WTC11 (cell line): Measurements from ENCODE around the gene ADRA2C. TPM values are rescaled to one million over a fixed set of nuclear protein-coding genes. Genes with fewer than 3 reads are reported as not detected.

Source experiments
- ATAC-seq: fragments of 200-7000 bp; cut with Tn5 transposase; 2 replicates; pipeline ENCODE4 v1.10.0; 2021; ENCODE audit warnings: mild to moderate bottlenecking, moderate library complexity
- CTCF ChIA-PET: fragments of 300-600 bp; sonication (Branson Sonifier 250); formaldehyde crosslinking; loops from one replicate; lab custom pipeline; 2021; ENCODE audit warnings: antibody characterized with exemption; lab: Charles Lee
- POLR2A ChIA-PET: fragments of 350-600 bp; sonication (Branson Sonifier 250); formaldehyde crosslinking; loops from one replicate; lab custom pipeline; 2021; ENCODE audit warnings: antibody characterized with exemption; lab: Charles Lee
- DNase-seq: peaks from one replicate; pipeline ENCODE4 v3.0.0; 2021; ENCODE audit warnings: low spot score
- H3K27ac Mint-ChIP-seq: 2 replicates; pipeline ENCODE4 v1.8.0; 2021; ENCODE audit warnings: mixed read lengths
- H3K27me3 Mint-ChIP-seq: 2 replicates; pipeline ENCODE4 v1.8.0; 2021; ENCODE audit warnings: low read depth, mild to moderate bottlenecking, moderate library complexity, mixed read lengths
- H3K36me3 Mint-ChIP-seq: 2 replicates; pipeline ENCODE4 v1.8.0; 2021; ENCODE audit warnings: mixed read lengths
- H3K4me1 Mint-ChIP-seq: 2 replicates; pipeline ENCODE4 v1.8.0; 2022; ENCODE audit warnings: mixed read lengths
- H3K4me3 Mint-ChIP-seq: 2 replicates; pipeline ENCODE4 v1.8.0; 2021; ENCODE audit warnings: mild to moderate bottlenecking, moderate library complexity, mixed read lengths
- H3K9me3 Mint-ChIP-seq: 2 replicates; pipeline ENCODE4 v1.8.0; 2021; ENCODE audit warnings: mixed read lengths
- ATF1 ChIP-seq: sonication (generic); formaldehyde crosslinking; IDR thresholded peaks from 2 replicates; pipeline ENCODE4 v1.8.1; 2023; ENCODE audit warnings: mild to moderate bottlenecking, moderate library complexity, missing genetic modification reagents
- CBFB ChIP-seq: sonication (generic); formaldehyde crosslinking; IDR thresholded peaks from 2 replicates; pipeline ENCODE4 v1.8.1; 2022; ENCODE audit warnings: mild to moderate bottlenecking, low read depth, missing genetic modification reagents
- KAT7 ChIP-seq: sonication (generic); formaldehyde crosslinking; IDR thresholded peaks from 2 replicates; pipeline ENCODE4 v1.8.1; 2023; ENCODE audit warnings: missing genetic modification reagents, mild to moderate bottlenecking, borderline replicate concordance
- MXD4 ChIP-seq: fragments of 250-450 bp; sonication (Bioruptor Pico); IDR thresholded peaks from 2 replicates; pipeline ENCODE4 v1.8.0; 2021; ENCODE audit warnings: mild to moderate bottlenecking, moderate library complexity, borderline replicate concordance
- NFATC4 ChIP-seq: fragments of 250-450 bp; sonication (Bioruptor Pico); IDR thresholded peaks from 2 replicates; pipeline ENCODE4 v1.9.0; 2021; ENCODE audit warnings: mild to moderate bottlenecking
- NR2C2 ChIP-seq: sonication (generic); formaldehyde crosslinking; IDR thresholded peaks from 2 replicates; pipeline ENCODE4 v1.8.0; 2022; ENCODE audit warnings: mild to moderate bottlenecking, missing genetic modification reagents
- PRRX2 ChIP-seq: fragments of 250-450 bp; sonication (Bioruptor Pico); IDR thresholded peaks from 2 replicates; pipeline ENCODE4 v1.8.0; 2021; ENCODE audit warnings: mild to moderate bottlenecking
- RELA ChIP-seq: sonication (generic); formaldehyde crosslinking; IDR thresholded peaks from 2 replicates; pipeline ENCODE4 v1.8.1; 2022; ENCODE audit warnings: missing genetic modification reagents, mild to moderate bottlenecking, borderline replicate concordance
- RORB ChIP-seq: fragments of 250-450 bp; sonication (Bioruptor Pico); IDR thresholded peaks from 2 replicates; pipeline ENCODE4 v1.9.0; 2021; ENCODE audit warnings: mild to moderate bottlenecking
- ZNF232 ChIP-seq: sonication (generic); formaldehyde crosslinking; IDR thresholded peaks from 2 replicates; pipeline ENCODE4 v1.8.0; 2022; ENCODE audit warnings: mild to moderate bottlenecking, missing genetic modification reagents
- ZNF416 ChIP-seq: fragments of 250-450 bp; sonication (Bioruptor Pico); IDR thresholded peaks from 2 replicates; pipeline ENCODE4 v1.9.0; 2021; ENCODE audit warnings: mild to moderate bottlenecking, inconsistent platforms
- total RNA-seq: library from RNA; stranded (reverse); gene quantifications from 3 replicates; pipeline ENCODE4 v1.2.3, GENCODE V29; 2021
- TF ChIP-seq, protein P1 (sequence below): fragments of 250-450 bp; sonication (Bioruptor Pico); IDR thresholded peaks from 2 replicates; pipeline ENCODE4 v1.9.0; 2021; ENCODE audit warnings: mild to moderate bottlenecking, borderline replicate concordance
- TF ChIP-seq, protein P2 (sequence below): fragments of 250-450 bp; sonication (Bioruptor Pico); IDR thresholded peaks from 2 replicates; pipeline ENCODE4 v1.9.0; 2021; ENCODE audit warnings: mild to moderate bottlenecking
- TF ChIP-seq, protein P3 (sequence below): sonication (generic); formaldehyde crosslinking; IDR thresholded peaks from 2 replicates; pipeline ENCODE4 v1.8.1; 2023; ENCODE audit warnings: mild to moderate bottlenecking, missing genetic modification reagents
- TF ChIP-seq, protein P4 (sequence below): sonication (generic); formaldehyde crosslinking; IDR thresholded peaks from 2 replicates; pipeline ENCODE4 v1.8.1; 2022; ENCODE audit warnings: mild to moderate bottlenecking, moderate library complexity, missing genetic modification reagents
- TF ChIP-seq, protein P5 (sequence below): sonication (generic); formaldehyde crosslinking; IDR thresholded peaks from 2 replicates; pipeline ENCODE4 v1.8.1; 2022; ENCODE audit warnings: missing genetic modification reagents, borderline replicate concordance
- TF ChIP-seq, protein P6 (sequence below): fragments of 200-600 bp; IDR thresholded peaks from 2 replicates; pipeline ENCODE4 v1.8.0; 2022; ENCODE audit warnings: antibody characterized with exemption
- TF ChIP-seq, protein P7 (sequence below): sonication (generic); formaldehyde crosslinking; IDR thresholded peaks from 2 replicates; pipeline ENCODE4 v1.8.0; 2023; ENCODE audit warnings: missing genetic modification reagents

The ADRA2C gene
- total RNA-seq, 1 experiment from 2014 or later = 21.8 TPM

DNA sequence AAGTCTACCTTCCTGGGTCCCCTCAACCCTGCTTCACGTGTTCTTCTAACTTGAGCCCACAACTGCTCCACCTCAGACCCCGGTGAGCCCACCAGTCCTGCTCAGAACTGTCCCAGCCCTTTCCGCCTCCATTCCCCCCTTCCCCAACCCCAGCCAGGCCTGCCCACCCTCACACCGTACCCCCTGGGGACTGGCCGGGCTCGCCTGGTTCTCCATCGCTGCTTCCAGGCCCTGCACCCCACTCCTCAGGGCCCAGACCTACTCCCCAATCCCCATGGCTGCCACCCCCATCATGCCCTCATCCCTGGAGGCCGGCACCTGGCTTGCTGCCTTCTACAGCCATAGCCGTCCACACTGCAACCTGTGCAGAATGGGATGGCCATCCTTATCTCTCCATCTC is 23.4 kb downstream of the ADRA2C start:
- POLR2A ChIA-PET = no interaction called here
- TF ChIP-seq ZNF232 (no peak), KAT7 (CRISPR knock-in tag) (no peak), RELA (no peak), NFATC4 (no peak), ATF1 (no peak)
- TF ChIP-seq, protein P1, sequence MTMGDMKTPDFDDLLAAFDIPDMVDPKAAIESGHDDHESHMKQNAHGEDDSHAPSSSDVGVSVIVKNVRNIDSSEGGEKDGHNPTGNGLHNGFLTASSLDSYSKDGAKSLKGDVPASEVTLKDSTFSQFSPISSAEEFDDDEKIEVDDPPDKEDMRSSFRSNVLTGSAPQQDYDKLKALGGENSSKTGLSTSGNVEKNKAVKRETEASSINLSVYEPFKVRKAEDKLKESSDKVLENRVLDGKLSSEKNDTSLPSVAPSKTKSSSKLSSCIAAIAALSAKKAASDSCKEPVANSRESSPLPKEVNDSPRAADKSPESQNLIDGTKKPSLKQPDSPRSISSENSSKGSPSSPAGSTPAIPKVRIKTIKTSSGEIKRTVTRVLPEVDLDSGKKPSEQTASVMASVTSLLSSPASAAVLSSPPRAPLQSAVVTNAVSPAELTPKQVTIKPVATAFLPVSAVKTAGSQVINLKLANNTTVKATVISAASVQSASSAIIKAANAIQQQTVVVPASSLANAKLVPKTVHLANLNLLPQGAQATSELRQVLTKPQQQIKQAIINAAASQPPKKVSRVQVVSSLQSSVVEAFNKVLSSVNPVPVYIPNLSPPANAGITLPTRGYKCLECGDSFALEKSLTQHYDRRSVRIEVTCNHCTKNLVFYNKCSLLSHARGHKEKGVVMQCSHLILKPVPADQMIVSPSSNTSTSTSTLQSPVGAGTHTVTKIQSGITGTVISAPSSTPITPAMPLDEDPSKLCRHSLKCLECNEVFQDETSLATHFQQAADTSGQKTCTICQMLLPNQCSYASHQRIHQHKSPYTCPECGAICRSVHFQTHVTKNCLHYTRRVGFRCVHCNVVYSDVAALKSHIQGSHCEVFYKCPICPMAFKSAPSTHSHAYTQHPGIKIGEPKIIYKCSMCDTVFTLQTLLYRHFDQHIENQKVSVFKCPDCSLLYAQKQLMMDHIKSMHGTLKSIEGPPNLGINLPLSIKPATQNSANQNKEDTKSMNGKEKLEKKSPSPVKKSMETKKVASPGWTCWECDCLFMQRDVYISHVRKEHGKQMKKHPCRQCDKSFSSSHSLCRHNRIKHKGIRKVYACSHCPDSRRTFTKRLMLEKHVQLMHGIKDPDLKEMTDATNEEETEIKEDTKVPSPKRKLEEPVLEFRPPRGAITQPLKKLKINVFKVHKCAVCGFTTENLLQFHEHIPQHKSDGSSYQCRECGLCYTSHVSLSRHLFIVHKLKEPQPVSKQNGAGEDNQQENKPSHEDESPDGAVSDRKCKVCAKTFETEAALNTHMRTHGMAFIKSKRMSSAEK = no peak
- TF ChIP-seq, protein P2, sequence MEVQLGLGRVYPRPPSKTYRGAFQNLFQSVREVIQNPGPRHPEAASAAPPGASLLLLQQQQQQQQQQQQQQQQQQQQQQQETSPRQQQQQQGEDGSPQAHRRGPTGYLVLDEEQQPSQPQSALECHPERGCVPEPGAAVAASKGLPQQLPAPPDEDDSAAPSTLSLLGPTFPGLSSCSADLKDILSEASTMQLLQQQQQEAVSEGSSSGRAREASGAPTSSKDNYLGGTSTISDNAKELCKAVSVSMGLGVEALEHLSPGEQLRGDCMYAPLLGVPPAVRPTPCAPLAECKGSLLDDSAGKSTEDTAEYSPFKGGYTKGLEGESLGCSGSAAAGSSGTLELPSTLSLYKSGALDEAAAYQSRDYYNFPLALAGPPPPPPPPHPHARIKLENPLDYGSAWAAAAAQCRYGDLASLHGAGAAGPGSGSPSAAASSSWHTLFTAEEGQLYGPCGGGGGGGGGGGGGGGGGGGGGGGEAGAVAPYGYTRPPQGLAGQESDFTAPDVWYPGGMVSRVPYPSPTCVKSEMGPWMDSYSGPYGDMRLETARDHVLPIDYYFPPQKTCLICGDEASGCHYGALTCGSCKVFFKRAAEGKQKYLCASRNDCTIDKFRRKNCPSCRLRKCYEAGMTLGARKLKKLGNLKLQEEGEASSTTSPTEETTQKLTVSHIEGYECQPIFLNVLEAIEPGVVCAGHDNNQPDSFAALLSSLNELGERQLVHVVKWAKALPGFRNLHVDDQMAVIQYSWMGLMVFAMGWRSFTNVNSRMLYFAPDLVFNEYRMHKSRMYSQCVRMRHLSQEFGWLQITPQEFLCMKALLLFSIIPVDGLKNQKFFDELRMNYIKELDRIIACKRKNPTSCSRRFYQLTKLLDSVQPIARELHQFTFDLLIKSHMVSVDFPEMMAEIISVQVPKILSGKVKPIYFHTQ (CRISPR knock-in tag) = no peak
- CTCF ChIA-PET = interaction anchor here (1.9 kb wide), 1 partner anchor 91 kb away, joined by 13 read pairs; no protein-coding TSS in a partner anchor
- Mint-ChIP-seq H3K36me3 (no peaks in the 10 kb centered on the region), H3K4me3 (no peak overlapping the region), H3K27me3 (peaks cover 2% of the 10 kb centered on the region), H3K9me3 (peaks cover 2% of the 10 kb centered on the region), H3K27ac (no peak overlapping the region), H3K4me1 (peaks cover 7% of the 10 kb centered on the region)
- ATAC-seq = no peak
- DNase-seq = no peak

DNA sequence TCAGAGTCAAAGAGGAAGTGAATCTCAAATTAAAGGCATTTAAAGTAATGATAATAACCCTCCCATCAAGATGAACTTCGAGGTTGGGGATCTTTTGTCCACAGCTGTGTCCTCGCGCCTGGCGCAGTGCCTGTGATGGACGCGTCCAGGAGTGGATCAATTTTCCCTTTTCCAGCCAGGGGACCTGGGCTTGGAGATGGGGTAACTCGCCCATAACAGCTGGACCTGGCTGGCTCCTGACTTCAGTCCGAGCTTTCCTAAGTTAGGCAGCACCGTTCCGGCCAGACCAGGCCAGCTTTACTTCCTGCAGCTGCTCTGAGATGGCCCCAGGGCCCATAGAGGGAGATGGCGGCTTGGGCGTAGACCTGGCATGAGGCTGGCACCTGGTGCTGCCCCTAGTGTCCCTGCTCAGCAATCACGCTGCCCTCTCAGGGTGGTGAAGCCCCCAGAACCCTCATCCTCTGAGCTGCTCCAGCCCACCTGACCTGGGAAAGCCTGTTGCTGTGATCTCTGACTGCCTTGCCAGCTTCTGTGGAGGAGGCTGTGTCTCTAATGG is 23.9 kb downstream of the ADRA2C start:
- POLR2A ChIA-PET = no interaction called here
- Mint-ChIP-seq H3K9me3 (peaks cover 7% of the 10 kb centered on the region), H3K36me3 (no peaks in the 10 kb centered on the region), H3K4me3 (no peak overlapping the region), H3K4me1 (peaks cover 7% of the 10 kb centered on the region), H3K27me3 (peaks cover 2% of the 10 kb centered on the region), H3K27ac (no peak overlapping the region)
- ATAC-seq (no peak), DNase-seq (no peak)
- TF ChIP-seq CBFB = no peak
- no peak for TF ChIP-seq NR2C2 (CRISPR knock-in tag)
- CTCF ChIA-PET = interaction anchor here (0.8 to 1.9 kb wide), 3 partner anchors 43 to 91 kb away, joined by 3 to 13 read pairs (median 4); no protein-coding TSS in a partner anchor

DNA sequence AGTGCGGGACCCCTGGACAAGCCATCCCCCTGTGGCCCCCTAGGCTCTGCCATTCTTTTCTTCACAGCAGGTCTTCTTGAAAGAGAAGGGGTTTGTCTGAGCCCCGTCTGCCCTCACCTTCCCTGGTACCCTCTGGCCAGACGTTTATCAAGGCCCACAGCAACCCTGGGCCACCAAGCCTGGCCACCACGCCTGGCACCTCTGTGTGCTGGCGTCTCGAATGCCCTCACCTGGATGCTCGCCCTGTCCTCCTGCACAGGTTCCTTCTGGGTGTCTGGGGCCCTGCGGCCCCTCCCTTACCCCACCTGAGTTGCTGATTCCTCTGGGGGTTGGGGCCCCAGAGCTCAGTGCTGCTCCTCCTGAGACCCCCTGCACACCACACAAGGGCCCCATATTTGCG is 25.1 kb downstream of the ADRA2C start:
- Mint-ChIP-seq H3K36me3 (0 out of 2 replicates have a peak, but pooled peaks cover 2% of the 10 kb centered on the region), H3K4me3 (no peak overlapping the region), H3K4me1 (peaks cover 7% of the 10 kb centered on the region), H3K9me3 (peaks cover 19% of the 10 kb centered on the region), H3K27me3 (peaks cover 6% of the 10 kb centered on the region), H3K27ac (no peak overlapping the region)
- DNase-seq (no peak), ATAC-seq (no peak)
- ChIA-PET CTCF (interaction anchor here (0.6 to 3.7 kb wide), 21 partner anchors 8 to 151 kb away, joined by 3 to 115 read pairs (median 7); partner anchors contain the start of gene ADRA2C), POLR2A (interaction anchor here (1.0 kb wide), 1 partner anchor 89 kb away, joined by 3 read pairs; no protein-coding TSS in a partner anchor)
- TF ChIP-seq PRRX2 (CRISPR knock-in tag) (no peak), ZNF416 (no peak), MXD4 (CRISPR knock-in tag) (no peak), CBFB (no peak), NR2C2 (CRISPR knock-in tag) (no peak), RORB (CRISPR knock-in tag) (no peak)
- TF ChIP-seq, protein P3, sequence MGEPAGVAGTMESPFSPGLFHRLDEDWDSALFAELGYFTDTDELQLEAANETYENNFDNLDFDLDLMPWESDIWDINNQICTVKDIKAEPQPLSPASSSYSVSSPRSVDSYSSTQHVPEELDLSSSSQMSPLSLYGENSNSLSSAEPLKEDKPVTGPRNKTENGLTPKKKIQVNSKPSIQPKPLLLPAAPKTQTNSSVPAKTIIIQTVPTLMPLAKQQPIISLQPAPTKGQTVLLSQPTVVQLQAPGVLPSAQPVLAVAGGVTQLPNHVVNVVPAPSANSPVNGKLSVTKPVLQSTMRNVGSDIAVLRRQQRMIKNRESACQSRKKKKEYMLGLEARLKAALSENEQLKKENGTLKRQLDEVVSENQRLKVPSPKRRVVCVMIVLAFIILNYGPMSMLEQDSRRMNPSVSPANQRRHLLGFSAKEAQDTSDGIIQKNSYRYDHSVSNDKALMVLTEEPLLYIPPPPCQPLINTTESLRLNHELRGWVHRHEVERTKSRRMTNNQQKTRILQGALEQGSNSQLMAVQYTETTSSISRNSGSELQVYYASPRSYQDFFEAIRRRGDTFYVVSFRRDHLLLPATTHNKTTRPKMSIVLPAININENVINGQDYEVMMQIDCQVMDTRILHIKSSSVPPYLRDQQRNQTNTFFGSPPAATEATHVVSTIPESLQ (CRISPR knock-in tag) = no peak
- TF ChIP-seq, protein P4, sequence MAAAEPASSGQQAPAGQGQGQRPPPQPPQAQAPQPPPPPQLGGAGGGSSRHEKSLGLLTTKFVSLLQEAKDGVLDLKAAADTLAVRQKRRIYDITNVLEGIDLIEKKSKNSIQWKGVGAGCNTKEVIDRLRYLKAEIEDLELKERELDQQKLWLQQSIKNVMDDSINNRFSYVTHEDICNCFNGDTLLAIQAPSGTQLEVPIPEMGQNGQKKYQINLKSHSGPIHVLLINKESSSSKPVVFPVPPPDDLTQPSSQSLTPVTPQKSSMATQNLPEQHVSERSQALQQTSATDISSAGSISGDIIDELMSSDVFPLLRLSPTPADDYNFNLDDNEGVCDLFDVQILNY = no peak
- TF ChIP-seq, protein P5, sequence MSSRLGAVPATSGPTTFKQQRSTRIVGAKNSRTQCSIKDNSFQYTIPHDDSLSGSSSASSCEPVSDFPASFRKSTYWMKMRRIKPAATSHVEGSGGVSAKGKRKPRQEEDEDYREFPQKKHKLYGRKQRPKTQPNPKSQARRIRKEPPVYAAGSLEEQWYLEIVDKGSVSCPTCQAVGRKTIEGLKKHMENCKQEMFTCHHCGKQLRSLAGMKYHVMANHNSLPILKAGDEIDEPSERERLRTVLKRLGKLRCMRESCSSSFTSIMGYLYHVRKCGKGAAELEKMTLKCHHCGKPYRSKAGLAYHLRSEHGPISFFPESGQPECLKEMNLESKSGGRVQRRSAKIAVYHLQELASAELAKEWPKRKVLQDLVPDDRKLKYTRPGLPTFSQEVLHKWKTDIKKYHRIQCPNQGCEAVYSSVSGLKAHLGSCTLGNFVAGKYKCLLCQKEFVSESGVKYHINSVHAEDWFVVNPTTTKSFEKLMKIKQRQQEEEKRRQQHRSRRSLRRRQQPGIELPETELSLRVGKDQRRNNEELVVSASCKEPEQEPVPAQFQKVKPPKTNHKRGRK (CRISPR knock-in tag) = no peak
- TF ChIP-seq, protein P6, sequence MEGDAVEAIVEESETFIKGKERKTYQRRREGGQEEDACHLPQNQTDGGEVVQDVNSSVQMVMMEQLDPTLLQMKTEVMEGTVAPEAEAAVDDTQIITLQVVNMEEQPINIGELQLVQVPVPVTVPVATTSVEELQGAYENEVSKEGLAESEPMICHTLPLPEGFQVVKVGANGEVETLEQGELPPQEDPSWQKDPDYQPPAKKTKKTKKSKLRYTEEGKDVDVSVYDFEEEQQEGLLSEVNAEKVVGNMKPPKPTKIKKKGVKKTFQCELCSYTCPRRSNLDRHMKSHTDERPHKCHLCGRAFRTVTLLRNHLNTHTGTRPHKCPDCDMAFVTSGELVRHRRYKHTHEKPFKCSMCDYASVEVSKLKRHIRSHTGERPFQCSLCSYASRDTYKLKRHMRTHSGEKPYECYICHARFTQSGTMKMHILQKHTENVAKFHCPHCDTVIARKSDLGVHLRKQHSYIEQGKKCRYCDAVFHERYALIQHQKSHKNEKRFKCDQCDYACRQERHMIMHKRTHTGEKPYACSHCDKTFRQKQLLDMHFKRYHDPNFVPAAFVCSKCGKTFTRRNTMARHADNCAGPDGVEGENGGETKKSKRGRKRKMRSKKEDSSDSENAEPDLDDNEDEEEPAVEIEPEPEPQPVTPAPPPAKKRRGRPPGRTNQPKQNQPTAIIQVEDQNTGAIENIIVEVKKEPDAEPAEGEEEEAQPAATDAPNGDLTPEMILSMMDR = no peak
- TF ChIP-seq, protein P7, sequence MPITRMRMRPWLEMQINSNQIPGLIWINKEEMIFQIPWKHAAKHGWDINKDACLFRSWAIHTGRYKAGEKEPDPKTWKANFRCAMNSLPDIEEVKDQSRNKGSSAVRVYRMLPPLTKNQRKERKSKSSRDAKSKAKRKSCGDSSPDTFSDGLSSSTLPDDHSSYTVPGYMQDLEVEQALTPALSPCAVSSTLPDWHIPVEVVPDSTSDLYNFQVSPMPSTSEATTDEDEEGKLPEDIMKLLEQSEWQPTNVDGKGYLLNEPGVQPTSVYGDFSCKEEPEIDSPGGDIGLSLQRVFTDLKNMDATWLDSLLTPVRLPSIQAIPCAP (CRISPR knock-in tag) = no peak
